Vagina (tissue), 2 donors: ENCODE measurements around the gene ARHGAP8. TPM values are rescaled to one million over a fixed set of nuclear protein-coding genes. Genes with fewer than 3 reads are reported as not detected.

Source experiments
- DNase-seq, 2 donors: peaks; one replicate each; pipeline ENCODE4 v3.0.0-alpha.2; 2017; ENCODE audit errors: extremely low spot score in 2 of 2
- H3K27ac ChIP-seq: fragments of 200-600 bp; sonication (generic); one replicate; pipeline ENCODE4 v1.5.1; 2019
- H3K27me3 ChIP-seq: fragments of 200-600 bp; sonication (generic); one replicate; pipeline ENCODE4 v1.5.1; 2019
- H3K36me3 ChIP-seq, 2 donors: fragments of 200-600 bp; sonication (generic); one replicate each; pipeline ENCODE4 v1.5.1; 2017 to 2019
- H3K4me1 ChIP-seq: fragments of 200-600 bp; sonication (generic); one replicate; pipeline ENCODE4 v1.5.1; 2019
- H3K4me3 ChIP-seq, 2 donors: fragments of 200-600 bp; sonication (generic); 1 replicate in 1 of 2; 2 replicates in 1 of 2; pipeline ENCODE4 v1.5.1; 2016 to 2019
- H3K9me3 ChIP-seq: fragments of 200-600 bp; sonication (generic); one replicate; pipeline ENCODE4 v1.5.1; 2019
- POLR2A ChIP-seq, 2 donors: fragments of 450-650 bp; IDR thresholded peaks; one replicate each; pipeline ENCODE4 v1.6.1; 2017; ENCODE audit warnings: antibody characterized with exemption in 2 of 2, mild to moderate bottlenecking in 2 of 2, moderate library complexity in 2 of 2
- POLR2AphosphoS5 ChIP-seq, 2 donors: sonication (generic); formaldehyde crosslinking; IDR thresholded peaks; one replicate each; pipeline ENCODE4 v1.9.0; 2017; ENCODE audit warnings: antibody characterized with exemption in 2 of 2, mild to moderate bottlenecking in 2 of 2, low read depth in 1 of 2; ENCODE audit not compliant: insufficient read depth in 1 of 2
- intact Hi-C: fragments of 100-400 bp; cut with DNase I; formaldehyde crosslinking; loops from one replicate; pipeline ENCODE4 v1.15.1; 2023
- total RNA-seq: library from RNA; depleted of rRNA; stranded (reverse); fragments of >200 nt; gene quantifications from one replicate; pipeline ENCODE4 v1.2.3, GENCODE V29; 2016
- TF ChIP-seq, protein P1 (sequence below), 3 experiments: fragments of 450-650 bp in 2 of 3; fragments of 200-600 bp in 1 of 3; sonication (generic) in 1 of 3; IDR thresholded peaks; one replicate each; pipeline ENCODE4 v1.5.1; 2017 to 2019; ENCODE audit warnings: antibody characterized with exemption in 3 of 3, mild to moderate bottlenecking in 2 of 3, moderate library complexity in 2 of 3

Gene ARHGAP8
- total RNA-seq, 1 donor from 2014 or later = 9.3 TPM

DNA sequence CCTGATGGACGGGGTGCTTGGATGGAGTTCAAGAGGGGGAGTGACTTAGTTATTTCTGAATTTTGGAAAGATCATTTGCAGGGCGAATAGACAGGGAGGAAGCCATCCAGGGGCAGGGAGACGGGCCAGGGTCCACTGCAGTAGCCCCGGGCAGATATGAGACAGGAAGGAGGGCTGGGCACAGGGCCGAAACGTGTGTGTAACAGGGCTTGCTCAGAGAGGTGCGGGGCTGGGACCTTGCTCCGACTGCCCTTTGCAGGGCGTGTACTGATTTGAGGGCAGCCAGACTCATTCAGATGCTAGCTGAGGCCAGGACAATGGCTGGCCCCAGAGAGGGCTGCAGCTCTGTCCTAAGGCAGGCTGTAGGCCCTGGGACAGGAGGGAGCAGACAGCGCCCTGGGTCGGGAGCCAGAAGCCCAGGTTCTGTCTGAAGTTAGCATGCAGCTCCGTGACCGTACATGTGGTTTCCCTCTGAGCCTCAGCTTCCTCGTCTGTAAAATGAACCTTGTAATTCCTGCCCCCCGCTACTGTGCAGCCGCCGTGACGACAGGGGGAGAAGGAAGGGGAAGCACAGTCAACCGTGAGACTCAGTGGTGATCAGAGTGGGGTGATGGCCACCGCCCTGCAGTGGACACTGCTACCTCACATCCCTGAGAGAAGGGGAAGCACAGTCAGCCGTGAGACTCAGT lies 154.0 kb downstream of the ARHGAP8 start:
- no peak for DNase-seq
- TF ChIP-seq POLR2A (IDR thresholded peaks at IDR 0.05) = no peak
- no peak for TF ChIP-seq POLR2AphosphoS5 (IDR thresholded peaks at IDR 0.05; ENCODE audit: insufficient read depth in 1 of 2, low read depth in 1 of 2)
- Histone ChIP-seq H3K9me3 (peaks cover 3% of the 10 kb centered on the region), H3K27me3 (no peaks in the 10 kb centered on the region), H3K4me3 (no peak overlapping the region), H3K36me3 (peaks cover 0 to 9% of the 10 kb centered on the region in 2 donors), H3K4me1 (no peaks in the 10 kb centered on the region), H3K27ac (no peak overlapping the region)
- intact Hi-C loops = no loop called here

DNA sequence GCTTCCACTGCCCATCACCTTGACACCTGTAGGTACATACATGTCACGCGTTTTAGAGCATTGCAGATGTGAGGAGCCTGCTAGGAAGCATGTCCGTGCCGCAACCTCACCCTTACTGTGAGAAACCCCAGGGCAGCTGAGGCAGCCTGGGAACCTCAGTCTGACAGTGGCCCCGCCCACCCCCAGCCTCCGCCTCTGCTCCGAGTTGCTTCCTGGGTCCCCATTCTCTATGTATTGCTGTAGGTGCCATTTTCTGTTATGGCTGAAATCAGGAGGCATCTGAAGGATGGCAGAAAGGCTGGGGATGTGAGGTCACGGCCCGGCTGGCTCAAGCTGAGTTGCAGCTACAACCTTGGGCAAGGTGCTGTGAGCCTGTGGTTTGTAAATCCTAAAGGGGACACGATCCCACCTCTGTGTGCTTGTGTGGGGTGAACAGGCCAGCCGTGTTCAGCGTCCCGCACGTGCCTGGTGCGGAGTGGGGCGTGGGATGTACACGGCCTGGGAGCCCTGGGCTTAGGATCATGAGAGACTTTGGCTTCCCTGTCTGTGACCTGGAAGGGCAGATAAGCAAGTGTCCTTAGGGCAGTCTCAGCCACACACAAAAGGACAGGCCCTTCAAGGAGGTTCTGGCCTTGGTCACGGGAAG lies 154.7 kb downstream of the ARHGAP8 start:
- intact Hi-C loops = no loop called here
- Histone ChIP-seq H3K9me3 (no peaks in the 10 kb centered on the region), H3K27me3 (no peaks in the 10 kb centered on the region), H3K36me3 (peaks cover 0 to 7% of the 10 kb centered on the region in 2 donors), H3K27ac (no peak overlapping the region), H3K4me1 (no peaks in the 10 kb centered on the region), H3K4me3 (no peak overlapping the region)
- no peak for DNase-seq
- TF ChIP-seq, protein P1, sequence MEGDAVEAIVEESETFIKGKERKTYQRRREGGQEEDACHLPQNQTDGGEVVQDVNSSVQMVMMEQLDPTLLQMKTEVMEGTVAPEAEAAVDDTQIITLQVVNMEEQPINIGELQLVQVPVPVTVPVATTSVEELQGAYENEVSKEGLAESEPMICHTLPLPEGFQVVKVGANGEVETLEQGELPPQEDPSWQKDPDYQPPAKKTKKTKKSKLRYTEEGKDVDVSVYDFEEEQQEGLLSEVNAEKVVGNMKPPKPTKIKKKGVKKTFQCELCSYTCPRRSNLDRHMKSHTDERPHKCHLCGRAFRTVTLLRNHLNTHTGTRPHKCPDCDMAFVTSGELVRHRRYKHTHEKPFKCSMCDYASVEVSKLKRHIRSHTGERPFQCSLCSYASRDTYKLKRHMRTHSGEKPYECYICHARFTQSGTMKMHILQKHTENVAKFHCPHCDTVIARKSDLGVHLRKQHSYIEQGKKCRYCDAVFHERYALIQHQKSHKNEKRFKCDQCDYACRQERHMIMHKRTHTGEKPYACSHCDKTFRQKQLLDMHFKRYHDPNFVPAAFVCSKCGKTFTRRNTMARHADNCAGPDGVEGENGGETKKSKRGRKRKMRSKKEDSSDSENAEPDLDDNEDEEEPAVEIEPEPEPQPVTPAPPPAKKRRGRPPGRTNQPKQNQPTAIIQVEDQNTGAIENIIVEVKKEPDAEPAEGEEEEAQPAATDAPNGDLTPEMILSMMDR (IDR thresholded peaks at IDR 0.05) = no peak
- TF ChIP-seq POLR2A (IDR thresholded peaks at IDR 0.05) = no peak
- TF ChIP-seq POLR2AphosphoS5 (IDR thresholded peaks at IDR 0.05; ENCODE audit: insufficient read depth in 1 of 2, low read depth in 1 of 2) = no peak

DNA sequence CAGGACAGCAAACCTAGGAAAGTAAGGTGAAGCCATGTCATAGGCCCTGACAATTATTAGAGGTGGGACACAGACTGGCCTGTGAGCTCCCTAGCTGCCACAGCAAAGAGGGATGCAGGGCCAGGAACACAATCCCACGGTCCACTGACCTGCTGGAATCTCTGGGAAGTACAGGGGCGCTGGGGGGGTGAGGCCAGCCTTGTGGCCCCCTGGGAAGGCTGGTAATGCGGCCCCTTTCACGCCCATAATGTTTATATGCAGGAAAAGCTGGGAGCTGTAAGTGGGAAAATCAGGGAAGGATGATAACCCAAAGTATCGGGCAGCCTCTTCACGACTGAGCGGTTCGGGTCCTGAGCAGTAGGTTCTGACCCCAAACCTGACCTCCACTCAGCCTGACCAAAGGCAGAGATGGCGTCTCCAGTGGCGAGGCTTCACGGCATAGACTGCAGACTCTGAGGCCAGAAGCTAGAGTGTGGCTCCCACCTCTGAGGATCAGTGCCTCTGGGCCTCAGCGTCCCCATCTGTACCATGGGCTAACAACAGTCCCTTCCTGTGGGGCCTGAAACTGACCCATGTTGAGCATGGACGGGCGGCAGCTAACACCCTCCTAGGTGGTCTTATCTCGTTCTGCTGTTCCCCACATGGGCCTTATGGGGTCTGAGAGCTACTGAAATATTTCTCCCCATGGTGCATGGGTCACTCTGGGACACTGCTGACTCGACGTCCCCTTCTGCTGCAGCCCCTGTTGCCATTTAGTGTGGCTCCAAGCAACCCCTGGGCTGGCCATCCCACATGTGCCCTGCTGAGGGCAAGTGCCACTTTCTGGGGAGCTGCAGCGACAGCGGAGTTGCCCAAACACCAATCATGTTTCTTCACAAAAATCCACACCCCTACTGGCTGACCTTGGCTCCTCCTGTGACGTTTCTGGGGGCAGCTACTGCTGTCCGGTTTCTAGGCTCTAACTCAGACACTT lies 155.7 kb downstream of the ARHGAP8 start:
- Histone ChIP-seq H3K4me1 (no peaks in the 10 kb centered on the region), H3K9me3 (no peaks in the 10 kb centered on the region), H3K4me3 (no peak overlapping the region), H3K27ac (no peak overlapping the region), H3K36me3 (peaks cover 0 to 7% of the 10 kb centered on the region in 2 donors), H3K27me3 (no peaks in the 10 kb centered on the region)
- intact Hi-C loops = no loop called here
- no peak for DNase-seq
- TF ChIP-seq POLR2AphosphoS5 (IDR thresholded peaks at IDR 0.05; ENCODE audit: insufficient read depth in 1 of 2, low read depth in 1 of 2) (no peak), POLR2A (IDR thresholded peaks at IDR 0.05) (no peak)
- TF ChIP-seq, protein P1 (IDR thresholded peaks at IDR 0.05) = no peak

DNA sequence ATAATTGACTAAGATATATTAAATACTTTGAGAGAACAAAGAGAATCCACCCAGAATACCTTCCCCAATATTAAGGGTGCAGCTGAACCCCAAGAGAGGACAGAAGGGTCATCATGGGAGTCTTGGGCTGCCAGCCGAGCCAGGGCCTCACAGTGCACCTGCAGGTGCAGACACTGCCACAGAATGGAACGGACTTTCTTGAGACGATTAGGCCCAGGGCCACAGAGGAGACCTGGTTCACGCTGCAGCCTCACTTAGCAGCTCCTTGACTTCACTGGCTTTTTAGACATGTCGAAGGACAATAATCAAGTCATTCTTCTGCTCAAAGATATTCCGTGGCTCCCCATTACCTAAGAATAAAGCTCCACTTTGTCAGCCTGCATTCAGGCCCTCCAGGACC lies 156.9 kb downstream of the ARHGAP8 start:
- no peak for DNase-seq
- Histone ChIP-seq H3K36me3 (peaks cover 0 to 7% of the 10 kb centered on the region in 2 donors), H3K27ac (no peak overlapping the region), H3K27me3 (no peaks in the 10 kb centered on the region), H3K4me1 (no peaks in the 10 kb centered on the region), H3K4me3 (no peak overlapping the region), H3K9me3 (no peaks in the 10 kb centered on the region)
- TF ChIP-seq, protein P1 (IDR thresholded peaks at IDR 0.05) = no peak
- no peak for TF ChIP-seq POLR2AphosphoS5 (IDR thresholded peaks at IDR 0.05; ENCODE audit: insufficient read depth in 1 of 2, low read depth in 1 of 2)
- TF ChIP-seq POLR2A (IDR thresholded peaks at IDR 0.05) = no peak
- intact Hi-C loops = no loop called here

Other genes with a start within 250 kb of the ARHGAP8 start
- gene PRR5, start 50.4 kb upstream of the ARHGAP8 start, total RNA-seq = 36.8 TPM